ENCODE measurements around the gene SLC19A3. TPM values are rescaled to one million over a fixed set of nuclear protein-coding genes. Genes with fewer than 3 reads are reported as not detected.

SLC19A3 gene
- total RNA-seq, 1 experiment from 2014 or later, result 2.3 TPM

DNA sequence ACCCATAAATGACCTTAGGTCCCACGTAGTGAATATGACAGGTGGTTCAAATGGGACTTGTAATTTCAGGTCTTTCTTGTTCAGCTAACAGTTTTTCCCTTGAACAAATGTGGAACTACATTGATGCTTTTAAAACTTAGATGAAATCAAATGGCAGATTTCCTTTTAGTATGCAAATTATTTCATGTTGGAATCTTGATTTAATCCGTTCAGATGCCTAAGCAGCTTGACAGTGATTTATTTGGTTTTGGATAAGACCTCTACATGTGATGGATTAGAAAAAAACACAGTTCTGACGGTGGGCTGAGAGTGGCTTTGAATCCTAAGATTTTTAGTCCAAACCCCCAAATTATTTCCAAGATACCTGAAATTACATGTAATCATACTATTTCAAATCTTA is 83.6 kb downstream of the SLC19A3 start:
- Mint-ChIP-seq H3K9me3 (no peaks in the 10 kb centered on the region), H3K4me3 (no peak overlapping the region), H3K27me3 (ENCODE audit: low read depth) (no peaks in the 10 kb centered on the region), H3K36me3 (ENCODE audit: insufficient read depth in 1 of 3, low read depth in 3 of 3) (no peaks in the 10 kb centered on the region), H3K27ac (no peak overlapping the region), H3K4me1 (no peaks in the 10 kb centered on the region)
- DNase-seq, result no peak
- no peak overlapping the region for H3K4ac ChIP-seq (ENCODE audit: low read depth, low read length)
- no peaks in the 10 kb centered on the region for H3K23me2 ChIP-seq (ENCODE audit: insufficient read length, low read depth, low read length, poor library complexity, severe bottlenecking)
- WGBS (ENCODE audit: extremely low coverage, insufficient read length, low lambda C conversion rate), result no CpG with 5 or more reads among the region's 3 CpGs
- no peaks in the 10 kb centered on the region for H3K27me3 ChIP-seq (ENCODE audit: insufficient read depth, low read length)
- no peak overlapping the region for H3K18ac ChIP-seq (ENCODE audit: insufficient read length, low read depth, low read length)
- no peaks in the 10 kb centered on the region for H3K79me2 ChIP-seq (ENCODE audit: insufficient read depth, low read length)
- H3K14ac ChIP-seq (ENCODE audit: insufficient read depth, low read length), result no peak overlapping the region
- H2BK20ac ChIP-seq (ENCODE audit: low read depth, low read length, poor library complexity, severe bottlenecking), result no peak overlapping the region
- no peak overlapping the region for H2AK5ac ChIP-seq (ENCODE audit: insufficient read length, low read length)
- H2BK5ac ChIP-seq (ENCODE audit: insufficient read length, low read length), result no peak overlapping the region
- no peak overlapping the region for H4K8ac ChIP-seq (replicated peaks; ENCODE audit: insufficient read length, low read depth, low read length)
- H2BK12ac ChIP-seq (ENCODE audit: insufficient read length, low read depth, low read length), result no peak overlapping the region
- H2BK120ac ChIP-seq (ENCODE audit: low read depth, low read length, poor library complexity, severe bottlenecking), result no peak overlapping the region
- H3K4me1 ChIP-seq (ENCODE audit: insufficient read depth, low read length), result no peaks in the 10 kb centered on the region; the same call in 1 of the 2 replicates
- H3K4me2 ChIP-seq (ENCODE audit: insufficient read depth, insufficient read length, low read length), result no peak overlapping the region
- no peak overlapping the region for H2AFZ ChIP-seq (ENCODE audit: low read length)
- no peak overlapping the region for H4K5ac ChIP-seq (ENCODE audit: insufficient read length, low read depth, low read length)
- H4K91ac ChIP-seq (ENCODE audit: insufficient read length, low read depth, low read length), result no peak overlapping the region
- H3K27ac ChIP-seq (ENCODE audit: insufficient read length, low read depth, low read length), result no peak overlapping the region
- TF ChIP-seq CTCF (conservative IDR thresholded peaks at IDR 0.05), result no peak
- H3T11ph ChIP-seq (ENCODE audit: low read length), result no peak overlapping the region
- H2BK15ac ChIP-seq (ENCODE audit: low read depth, low read length), result no peak overlapping the region
- no peak overlapping the region for H3K23ac ChIP-seq (ENCODE audit: insufficient read length, low read depth, low read length)
- H3K79me1 ChIP-seq (ENCODE audit: insufficient read depth, low read depth, low read length, poor library complexity, severe bottlenecking), result no peaks in the 10 kb centered on the region
- no peak overlapping the region for H3K56ac ChIP-seq (ENCODE audit: insufficient read length, low read depth, low read length)
- H3K9ac ChIP-seq (ENCODE audit: extremely low read depth, insufficient read length, low read length), result no peak overlapping the region
- H3K9me3 ChIP-seq (ENCODE audit: control insufficient read depth, low read depth, low read length), result no peaks in the 10 kb centered on the region
- H4K20me1 ChIP-seq (ENCODE audit: control insufficient read depth, insufficient read depth, insufficient read length), result no peaks in the 10 kb centered on the region

Other genes starting within 250 kb of the SLC19A3 start
- gene AGFG1, start 245.9 kb downstream of the SLC19A3 start, total RNA-seq (2021), result 106 and 109 TPM in 2 replicates
- not detected in 2 replicates for gene SCYGR2, start 119.1 kb downstream of the SLC19A3 start, total RNA-seq (2021)
- not detected in 2 replicates for gene SCYGR3, start 103.2 kb downstream of the SLC19A3 start, total RNA-seq (2021)
- gene SCYGR4, start 100.5 kb downstream of the SLC19A3 start, total RNA-seq (2021), result not detected in 2 replicates
- not detected in 2 replicates for gene SCYGR5, start 51.2 kb downstream of the SLC19A3 start, total RNA-seq (2021)
- gene SCYGR6, start 6.7 kb upstream of the SLC19A3 start, total RNA-seq (2021), result not detected in 2 replicates
- not detected in 2 replicates for gene SCYGR7, start 10.3 kb upstream of the SLC19A3 start, total RNA-seq (2021)
- gene SCYGR8, start 27.9 kb upstream of the SLC19A3 start, total RNA-seq (2021), result not detected in 2 replicates
- gene CCL20, start 95.8 kb upstream of the SLC19A3 start, total RNA-seq (2021), result not detected in 2 replicates
- 0.37 TPM in 1 of 2 replicates, not detected in the other for gene DAW1, start 153.6 kb upstream of the SLC19A3 start, total RNA-seq (2021)

Measured in H9 (cell line).